LNCaP clone FGC (cell line): ENCODE results near the gene GABARAPL1.

Source experiments
- DNase-seq: peaks from one replicate; pipeline ENCODE4 v3.0.0-alpha.2; 2011; ENCODE audit warnings: low read depth
- H3K4me3 ChIP-seq: 2 replicates; pipeline ENCODE4 v1.5.1; 2011; ENCODE audit warnings: mild to moderate bottlenecking, low read depth, low read length, control low read depth
- CTCF ChIP-seq: IDR thresholded peaks from 2 replicates; pipeline ENCODE4 v1.5.1; 2012; ENCODE audit warnings: mild to moderate bottlenecking; ENCODE audit not compliant: control insufficient read depth, insufficient read depth; ENCODE audit errors: extremely low read depth

The GABARAPL1 gene

DNA sequence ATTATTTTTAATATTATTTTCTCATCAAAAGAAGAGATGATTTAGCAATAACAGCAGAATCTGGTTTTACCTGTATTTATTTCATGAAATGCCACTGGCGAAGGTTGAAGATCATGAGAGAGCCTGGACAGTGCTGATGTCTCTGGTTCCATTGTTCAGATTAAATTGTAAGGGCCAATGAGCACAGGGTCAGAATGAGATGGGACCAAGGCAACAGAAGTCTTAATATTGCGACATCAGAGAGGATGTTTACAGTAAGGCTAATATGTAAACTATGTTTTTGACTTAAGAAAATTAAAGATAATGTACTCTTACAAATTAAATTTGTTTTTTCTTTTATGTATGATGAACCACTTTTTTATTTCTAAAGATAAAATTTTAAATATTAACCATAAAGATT is 59.8 kb downstream of the GABARAPL1 start:
- no peak for TF ChIP-seq CTCF
- no peak overlapping the region for H3K4me3 ChIP-seq
- DNase-seq, result no peak
